Smooth muscle cell (in vitro differentiated cells): ENCODE measurements around the gene SH3BP1. TPM values are rescaled to one million over a fixed set of nuclear protein-coding genes. Genes with fewer than 3 reads are reported as not detected.

ENCODE experiments used
- DNase-seq: peaks from one replicate; lab custom pipeline; 2025; ENCODE audit not compliant: unreplicated experiment; lab: John Stamatoyannopoulos, UW
- H2AFZ ChIP-seq: fragments of 200-600 bp; sonication (generic); 2 replicates; pipeline ENCODE4 v1.6.0; 2016; ENCODE audit warnings: antibody characterized with exemption, low read depth, mild to moderate bottlenecking
- H3F3A ChIP-seq: fragments of 200-600 bp; sonication (generic); 2 replicates; pipeline ENCODE4 v1.6.0; 2017; ENCODE audit warnings: antibody characterized with exemption, low read depth
- H3K27ac ChIP-seq: fragments of 200-600 bp; sonication (generic); 2 replicates; pipeline ENCODE4 v1.5.1; 2016; ENCODE audit warnings: low read depth, mild to moderate bottlenecking
- H3K27me3 ChIP-seq: fragments of 200-600 bp; sonication (generic); 2 replicates; pipeline ENCODE4 v1.6.1; 2016; ENCODE audit warnings: low read depth, mild to moderate bottlenecking
- H3K36me3 ChIP-seq: fragments of 200-600 bp; sonication (generic); 2 replicates; pipeline ENCODE4 v1.5.1; 2016; ENCODE audit warnings: low read depth
- H3K4me1 ChIP-seq: fragments of 200-600 bp; sonication (generic); 2 replicates; pipeline ENCODE4 v1.5.1; 2016; ENCODE audit warnings: low read depth
- H3K4me2 ChIP-seq: fragments of 200-600 bp; sonication (generic); 2 replicates; pipeline ENCODE4 v1.6.0; 2016; ENCODE audit warnings: mild to moderate bottlenecking
- H3K4me3 ChIP-seq: fragments of 200-600 bp; sonication (generic); 2 replicates; pipeline ENCODE4 v1.5.1; 2016; ENCODE audit warnings: mild to moderate bottlenecking
- H3K79me2 ChIP-seq: fragments of 200-600 bp; sonication (generic); 2 replicates; pipeline ENCODE4 v1.6.0; 2016; ENCODE audit warnings: low read depth, mild to moderate bottlenecking
- H3K9ac ChIP-seq: fragments of 200-600 bp; sonication (generic); 2 replicates; pipeline ENCODE4 v1.6.0; 2016; ENCODE audit warnings: low read depth
- H3K9me3 ChIP-seq: fragments of 200-600 bp; sonication (generic); replicated peaks from 2 replicates; pipeline ENCODE4 v1.5.1; 2016; ENCODE audit warnings: low read depth
- H4K20me1 ChIP-seq: fragments of 200-600 bp; sonication (generic); 2 replicates; pipeline ENCODE4 v1.6.0; 2016; ENCODE audit warnings: low read depth
- CTCF ChIP-seq: fragments of 200-600 bp; sonication (generic); IDR thresholded peaks from 2 replicates; pipeline ENCODE4 v1.5.1; 2017; ENCODE audit warnings: borderline replicate concordance, mild to moderate bottlenecking, antibody characterized with exemption; ENCODE audit not compliant: insufficient read depth, poor library complexity, severe bottlenecking
- WGBS: methylation state at CpG from one replicate; pipeline ENCODE4 v1.1.7; 2016; ENCODE audit warnings: low lambda C conversion rate; 5-methylcytosine and 5-hydroxymethylcytosine counted together
- polyA plus RNA-seq: library from polyadenylated mRNA; unstranded; fragments of >200 nt; fragmentation: Nextera tagmentation; extraction: Ambion mirVana; gene quantifications from 2 replicates; pipeline ENCODE4 v1.2.1, GENCODE V29; 2016
- total RNA-seq: library from RNA; depleted of rRNA; stranded (reverse); fragments of >200 nt; gene quantifications from 2 replicates; pipeline ENCODE4 v1.2.3, GENCODE V29; 2014

SH3BP1 gene
- total and polyA plus RNA-seq, 2 experiments from 2014 or later: 16.6 to 20.4 TPM

DNA sequence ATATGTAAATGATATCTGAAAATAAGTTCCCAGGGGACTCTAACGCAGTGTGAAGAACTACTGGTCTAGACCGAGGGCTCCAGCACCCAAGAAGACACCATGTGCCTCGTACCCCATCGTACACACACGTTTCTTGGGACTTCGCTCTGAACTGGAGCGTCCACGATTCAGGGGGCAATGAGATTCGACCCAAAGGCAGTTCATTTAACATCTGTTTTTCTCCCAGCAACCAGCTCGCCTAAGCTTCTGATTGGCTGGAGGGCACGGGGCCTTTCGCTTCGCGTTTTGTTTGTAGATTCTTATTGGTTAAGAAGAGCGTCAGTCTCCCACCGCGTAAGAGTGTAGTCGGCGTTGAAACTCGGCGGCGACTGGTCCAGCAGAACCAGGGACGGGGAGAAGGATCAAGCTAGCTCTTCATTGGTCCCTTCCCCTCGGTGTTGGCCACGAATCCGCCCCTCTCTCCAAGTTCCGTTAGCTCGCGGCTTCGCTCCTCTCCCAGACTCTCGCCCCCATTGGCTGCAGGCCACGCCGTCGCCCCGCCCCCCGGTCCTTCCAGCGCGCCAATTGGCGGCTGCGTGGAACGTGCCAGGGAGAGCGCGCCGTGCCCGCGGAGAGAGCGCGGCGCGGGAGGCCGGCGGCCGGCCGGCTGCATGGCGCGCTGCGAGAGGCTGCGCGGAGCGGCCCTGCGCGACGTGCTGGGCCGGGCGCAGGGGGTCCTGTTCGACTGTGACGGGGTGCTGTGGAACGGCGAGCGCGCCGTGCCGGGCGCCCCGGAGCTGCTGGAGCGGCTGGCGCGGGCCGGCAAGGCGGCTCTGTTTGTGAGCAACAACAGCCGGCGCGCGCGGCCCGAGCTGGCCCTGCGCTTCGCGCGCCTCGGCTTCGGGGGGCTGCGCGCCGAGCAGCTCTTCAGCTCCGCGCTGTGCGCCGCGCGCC is 18.9 kb downstream of the SH3BP1 start, which contains the start of gene PDXP:
TSS of gene PDXP (plus strand) at position 591 of the 933 bp plus-strand sequence. CDS start at position 651, 60 bp downstream.
- Histone ChIP-seq H3K9ac (peak within 1 kb of the TSS; percentile 29), H3K27me3 (no peaks in the 10 kb centered on the region), H3K9me3 (no peaks in the 10 kb centered on the region), H3K4me2 (peak within 1 kb of the TSS; percentile 94), H3K79me2 (peaks cover 25% of the 10 kb centered on the region), H3K36me3 (no peaks in the 10 kb centered on the region), H3K4me1 (peaks cover 12% of the 10 kb centered on the region), H3K4me3 (peak within 1 kb of the TSS; percentile 58), H3K27ac (peak within 1 kb of the TSS; percentile 76), H4K20me1 (peaks cover 28% of the 10 kb centered on the region), H3F3A (no peaks in the 10 kb centered on the region), H2AFZ (no peak within 1 kb of the TSS)
- DNase-seq: peak; percentile 95
- TF ChIP-seq CTCF: no peak
- WGBS: under 1% methylated on average over 89 of the region's 101 CpGs

DNA sequence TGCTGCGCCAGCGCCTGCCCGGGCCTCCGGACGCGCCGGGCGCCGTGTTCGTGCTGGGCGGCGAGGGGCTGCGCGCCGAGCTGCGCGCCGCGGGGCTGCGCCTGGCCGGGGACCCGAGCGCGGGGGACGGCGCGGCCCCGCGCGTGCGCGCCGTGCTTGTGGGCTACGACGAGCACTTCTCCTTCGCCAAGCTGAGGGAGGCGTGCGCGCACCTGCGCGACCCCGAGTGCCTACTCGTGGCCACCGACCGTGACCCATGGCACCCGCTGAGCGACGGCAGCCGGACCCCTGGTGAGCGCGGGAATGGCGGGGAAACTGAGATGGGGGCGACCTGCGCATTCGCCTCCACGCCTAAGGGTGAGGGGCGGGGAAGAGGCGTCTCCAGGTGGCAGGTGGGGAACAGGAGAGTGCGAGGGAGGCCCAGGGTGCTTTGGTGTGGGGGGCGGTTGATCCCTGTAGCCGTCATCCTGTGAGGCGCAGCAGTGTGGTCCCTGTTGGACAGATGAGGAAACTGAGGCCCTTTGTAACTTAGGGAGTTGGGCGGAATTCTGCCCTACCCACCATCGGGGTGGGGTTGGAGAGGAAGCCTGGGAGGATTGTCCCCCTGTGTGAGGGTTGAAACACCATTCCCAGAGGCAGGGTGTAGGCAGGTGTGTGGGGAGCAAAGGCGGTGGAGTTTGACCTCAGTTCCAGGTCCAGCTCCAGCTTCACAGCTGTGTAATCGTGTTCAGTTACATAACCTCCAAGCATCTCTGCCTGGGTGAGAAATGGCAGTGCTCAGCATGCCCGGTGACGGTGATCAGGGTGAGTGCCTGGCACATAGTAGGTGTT is 19.8 kb downstream of the SH3BP1 start:
- TF ChIP-seq CTCF: no peak
- H3K4me3 ChIP-seq: peak overlapping the region; percentile 58
- no peak overlapping the region for H3K9ac ChIP-seq
- H3K4me2 ChIP-seq: peak overlapping the region; percentile 94
- no peak for DNase-seq
- no peak overlapping the region for H3K27ac ChIP-seq
- no peaks in the 10 kb centered on the region for H3K27me3 ChIP-seq
- no peaks in the 10 kb centered on the region for H3K9me3 ChIP-seq
- peaks cover 12% of the 10 kb centered on the region for H3K4me1 ChIP-seq
- H4K20me1 ChIP-seq: peaks cover 34% of the 10 kb centered on the region
- no peak overlapping the region for H2AFZ ChIP-seq
- 7% methylated on average over 53 of the region's 68 CpGs for WGBS
- no peaks in the 10 kb centered on the region for H3K36me3 ChIP-seq
- peaks cover 30% of the 10 kb centered on the region for H3K79me2 ChIP-seq
- H3F3A ChIP-seq: no peaks in the 10 kb centered on the region

DNA sequence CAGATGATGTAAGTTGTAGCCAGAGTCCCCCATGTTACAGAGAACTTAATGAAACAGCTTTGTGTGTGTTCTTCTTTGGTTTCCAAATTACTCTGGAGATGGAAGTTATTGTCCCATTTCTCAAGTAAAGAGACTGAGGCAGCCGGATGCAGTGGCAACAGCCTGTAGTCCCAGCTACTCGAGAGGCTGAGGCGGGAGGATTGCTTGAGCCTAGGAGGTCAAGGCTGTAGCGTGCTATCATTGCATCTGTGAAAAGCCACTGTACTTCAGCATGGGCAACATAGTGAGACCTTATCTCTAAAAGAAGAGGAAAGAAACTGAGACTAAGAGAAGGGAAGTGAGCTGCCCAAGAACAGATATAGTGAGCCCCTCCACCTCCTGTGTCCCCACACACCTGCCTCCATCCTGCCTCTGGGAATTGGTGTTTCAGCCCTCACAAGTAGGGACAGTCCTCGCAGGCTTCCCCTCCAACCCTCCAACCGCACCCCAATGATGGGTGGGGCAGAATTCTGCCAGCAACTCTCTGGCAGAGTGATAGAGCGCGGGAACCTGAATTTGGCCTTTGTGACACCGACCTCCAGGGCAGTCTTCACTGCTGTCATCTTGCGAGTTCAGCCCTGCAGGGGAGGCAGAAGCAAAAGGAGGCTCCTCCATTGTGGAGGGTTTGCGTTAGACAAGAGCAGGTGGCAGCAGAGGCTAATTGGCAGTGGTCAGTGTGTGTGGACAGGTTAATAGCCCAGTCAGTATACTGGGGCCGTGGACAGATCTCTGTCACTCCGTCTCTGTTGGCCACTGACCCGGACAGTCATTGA is 20.6 kb downstream of the SH3BP1 start:
- Histone ChIP-seq H3K9ac (no peak overlapping the region), H3K4me3 (peak overlapping the region; percentile 58), H3K27me3 (no peaks in the 10 kb centered on the region), H3K4me2 (peak overlapping the region; percentile 94), H2AFZ (no peak overlapping the region), H3K79me2 (peaks cover 32% of the 10 kb centered on the region), H3K4me1 (peaks cover 12% of the 10 kb centered on the region), H3K36me3 (no peaks in the 10 kb centered on the region), H3K27ac (peak overlapping the region; percentile 70), H4K20me1 (peaks cover 39% of the 10 kb centered on the region), H3F3A (no peaks in the 10 kb centered on the region), H3K9me3 (no peaks in the 10 kb centered on the region)
- no peak for DNase-seq
- WGBS: 90% methylated on average over 14 of the region's 14 CpGs
- TF ChIP-seq CTCF: no peak
